ENCODE results near the gene CCDC97.
A peak's percentile ranks its signal among the peaks of the same experiment; 100 is the strongest.

CCDC97 gene

DNA sequence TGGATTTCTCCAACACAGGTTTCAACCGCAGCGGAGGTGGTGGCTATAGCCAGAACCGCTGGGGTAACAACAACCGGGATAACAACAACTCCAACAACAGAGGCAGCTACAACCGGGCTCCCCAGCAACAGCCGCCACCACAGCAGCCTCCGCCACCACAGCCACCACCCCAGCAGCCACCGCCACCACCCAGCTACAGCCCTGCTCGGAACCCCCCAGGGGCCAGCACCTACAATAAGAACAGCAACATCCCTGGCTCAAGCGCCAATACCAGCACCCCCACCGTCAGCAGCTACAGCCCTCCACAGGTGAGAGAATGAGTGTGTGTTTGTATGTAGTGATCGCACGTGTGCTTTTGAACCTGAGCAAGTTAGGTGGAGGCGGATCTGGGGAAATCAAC, 6.0 kb upstream of the CCDC97 start:
- H3K4me3 Mint-ChIP-seq: peak overlapping the region; percentile 59
- H3K36me3 Mint-ChIP-seq (ENCODE audit: insufficient read depth): peaks cover 72% of the 10 kb centered on the region
- no peaks in the 10 kb centered on the region for H3K9me3 Mint-ChIP-seq
- peak overlapping the region; percentile 87 for H3K27ac Mint-ChIP-seq (ENCODE audit: low read depth)
- DNase-seq (ENCODE audit: low spot score in 2 of 2) (no peak), ATAC-seq (replicated peaks; ENCODE audit: extremely low read depth, poor library complexity, severe bottlenecking) (no peak)
- H3K4me1 Mint-ChIP-seq: peaks cover 92% of the 10 kb centered on the region
- no peaks in the 10 kb centered on the region for H3K27me3 Mint-ChIP-seq

DNA sequence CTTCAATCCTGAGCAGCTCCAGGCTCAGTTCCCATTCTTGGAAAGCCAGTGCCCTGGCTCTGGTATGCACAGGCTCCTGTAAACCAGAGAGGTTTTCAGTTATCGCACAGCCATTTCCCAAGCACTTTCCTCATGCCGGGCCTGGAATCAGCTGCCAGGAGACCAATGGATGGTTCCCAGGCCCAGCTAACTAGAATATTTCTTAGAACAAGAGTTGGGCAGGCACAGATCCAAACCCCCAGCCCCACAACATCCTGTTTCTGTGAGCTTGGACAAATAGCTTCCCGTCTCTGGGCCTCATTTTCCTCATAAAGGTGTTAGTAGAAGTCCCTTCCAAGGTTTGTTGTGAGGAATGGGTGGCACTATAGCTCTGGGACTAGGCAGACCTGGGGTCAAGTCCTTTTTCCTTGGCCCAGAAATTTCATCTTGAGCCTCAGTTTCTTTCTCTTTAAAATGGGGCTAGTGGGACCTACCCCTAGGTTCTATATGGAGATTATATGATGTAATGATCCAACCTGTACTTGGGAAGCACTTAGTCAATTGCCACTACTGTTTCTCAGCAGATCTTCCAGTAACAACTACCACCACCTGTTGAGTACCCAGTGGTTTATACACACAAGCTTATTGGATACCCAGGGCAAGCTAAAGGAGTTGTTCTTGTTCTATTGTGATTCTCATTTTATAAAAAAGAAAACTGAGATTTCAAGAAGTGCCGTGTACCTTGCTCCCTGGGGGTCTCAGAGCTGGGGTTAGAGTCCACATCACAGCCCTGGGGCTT, 5.1 kb upstream of the CCDC97 start:
- Mint-ChIP-seq H3K4me3 (peak overlapping the region; percentile 59), H3K4me1 (peaks cover 92% of the 10 kb centered on the region), H3K27me3 (no peaks in the 10 kb centered on the region), H3K27ac (ENCODE audit: low read depth) (peak overlapping the region; percentile 87), H3K9me3 (no peaks in the 10 kb centered on the region), H3K36me3 (ENCODE audit: insufficient read depth) (peaks cover 73% of the 10 kb centered on the region)
- no peak for DNase-seq (ENCODE audit: low spot score in 2 of 2)
- ATAC-seq (replicated peaks; ENCODE audit: extremely low read depth, poor library complexity, severe bottlenecking): no peak

GRCh38 chr19:41305927-41306793, 3.8 kb upstream of the CCDC97 start:
- Mint-ChIP-seq H3K4me1 (peaks cover 93% of the 10 kb centered on the region), H3K27me3 (no peaks in the 10 kb centered on the region), H3K36me3 (ENCODE audit: insufficient read depth) (peaks cover 79% of the 10 kb centered on the region), H3K9me3 (no peaks in the 10 kb centered on the region), H3K4me3 (peak overlapping the region; percentile 94), H3K27ac (ENCODE audit: low read depth) (peak overlapping the region; percentile 98)
- ATAC-seq (replicated peaks; ENCODE audit: extremely low read depth, poor library complexity, severe bottlenecking) (no peak), DNase-seq (ENCODE audit: low spot score in 2 of 2) (no peak)

DNA sequence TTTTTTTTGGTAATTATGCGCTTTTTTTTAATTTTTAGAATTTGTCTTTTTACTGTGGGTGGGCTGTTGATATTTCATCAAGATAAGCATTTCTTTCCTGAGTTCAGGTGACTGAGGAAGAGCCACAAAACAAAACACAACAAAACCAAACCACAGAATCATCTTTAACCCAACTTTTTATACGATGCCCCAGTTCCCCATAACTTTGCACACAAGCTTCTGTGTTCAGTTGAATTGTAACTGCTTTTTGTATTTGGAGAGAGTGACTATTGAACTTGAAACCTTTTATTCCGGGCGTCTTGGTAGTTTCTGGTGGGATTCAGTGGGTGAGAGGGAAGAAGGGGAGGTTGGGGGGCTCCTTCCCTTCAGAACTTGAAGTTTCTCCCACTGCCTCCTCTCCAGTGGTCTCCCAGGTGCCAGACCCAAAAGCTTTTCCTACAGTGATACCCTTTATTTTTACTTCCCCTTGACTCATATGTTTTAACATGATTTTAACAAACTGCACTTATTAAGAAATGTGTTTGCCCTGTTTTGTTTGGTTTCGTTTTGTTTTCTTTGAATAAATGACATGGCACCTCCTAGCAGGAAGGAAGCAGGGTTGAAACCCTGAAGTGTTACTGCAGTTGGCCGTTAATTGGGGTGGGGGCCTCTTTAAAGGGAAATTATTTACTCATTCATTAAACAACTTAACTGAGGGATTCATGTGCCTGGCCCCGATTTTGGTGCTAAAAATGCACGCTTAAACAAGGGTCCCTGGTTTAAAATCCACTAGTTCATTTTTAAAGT, 2.7 kb upstream of the CCDC97 start:
- ATAC-seq (replicated peaks; ENCODE audit: extremely low read depth, poor library complexity, severe bottlenecking): no peak
- peak overlapping the region; percentile 98 for H3K27ac Mint-ChIP-seq (ENCODE audit: low read depth)
- H3K36me3 Mint-ChIP-seq (ENCODE audit: insufficient read depth): peaks cover 80% of the 10 kb centered on the region
- H3K4me3 Mint-ChIP-seq: peak overlapping the region; percentile 94
- no peaks in the 10 kb centered on the region for H3K9me3 Mint-ChIP-seq
- H3K4me1 Mint-ChIP-seq: peaks cover 90% of the 10 kb centered on the region
- DNase-seq (ENCODE audit: low spot score in 2 of 2): no peak
- no peaks in the 10 kb centered on the region for H3K27me3 Mint-ChIP-seq

- DNase-seq (ENCODE audit: low spot score in 2 of 2): no peak
- peak; percentile 3 for ATAC-seq (replicated peaks; ENCODE audit: extremely low read depth, poor library complexity, severe bottlenecking)
- no peaks in the 10 kb centered on the region for H3K9me3 Mint-ChIP-seq
- H3K27me3 Mint-ChIP-seq: no peaks in the 10 kb centered on the region
- peaks cover 87% of the 10 kb centered on the region for H3K4me1 Mint-ChIP-seq
- H3K4me3 Mint-ChIP-seq: peak overlapping the region; percentile 94
- peaks cover 81% of the 10 kb centered on the region for H3K36me3 Mint-ChIP-seq (ENCODE audit: insufficient read depth)
- peak overlapping the region; percentile 98 for H3K27ac Mint-ChIP-seq (ENCODE audit: low read depth)
Observed at GRCh38 chr19:41307954-41308449, 2.0 kb upstream of the CCDC97 start.

DNA sequence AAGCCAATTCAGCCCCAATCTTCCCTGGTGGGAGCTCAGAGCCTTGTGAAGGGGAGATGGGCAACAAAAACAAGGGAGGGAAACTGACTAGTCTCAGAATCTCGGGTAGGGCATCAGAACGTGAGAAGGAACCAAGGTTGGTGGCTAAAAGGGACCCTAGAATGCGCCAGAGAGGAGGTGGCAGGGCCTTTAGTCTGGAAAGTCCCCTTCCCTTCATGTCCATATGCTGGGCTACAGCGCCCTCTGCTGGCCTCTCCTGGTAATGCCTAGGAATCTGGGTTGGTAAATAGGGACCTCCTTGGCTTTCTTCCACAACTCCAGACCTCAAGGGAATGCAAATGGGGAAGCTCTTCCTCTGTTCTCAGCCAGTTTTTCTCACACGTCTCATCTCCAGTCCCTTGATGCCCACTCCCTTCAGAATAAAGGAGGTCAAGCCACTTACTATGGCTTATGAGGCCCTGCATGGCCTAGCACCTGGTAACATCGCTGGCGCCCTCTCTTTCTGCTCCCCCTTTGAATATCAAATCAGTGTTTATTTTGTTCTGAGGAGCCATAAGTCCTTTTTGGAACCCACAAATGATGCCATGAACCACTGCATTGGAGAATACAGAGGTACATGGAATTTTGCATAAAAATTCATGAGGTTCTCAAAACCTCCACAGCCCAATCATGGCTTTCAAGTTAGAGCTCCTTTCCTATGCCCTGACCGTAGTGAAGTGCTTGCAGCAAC, 1.4 kb upstream of the CCDC97 start:
- Mint-ChIP-seq H3K27me3 (no peaks in the 10 kb centered on the region), H3K36me3 (ENCODE audit: insufficient read depth) (peaks cover 82% of the 10 kb centered on the region), H3K9me3 (no peaks in the 10 kb centered on the region), H3K27ac (ENCODE audit: low read depth) (peak overlapping the region; percentile 98), H3K4me1 (peaks cover 87% of the 10 kb centered on the region), H3K4me3 (peak overlapping the region; percentile 94)
- ATAC-seq (replicated peaks; ENCODE audit: extremely low read depth, poor library complexity, severe bottlenecking) (peak; percentile 65), DNase-seq (ENCODE audit: low spot score in 2 of 2) (peak; percentile 92 to 99)

DNA sequence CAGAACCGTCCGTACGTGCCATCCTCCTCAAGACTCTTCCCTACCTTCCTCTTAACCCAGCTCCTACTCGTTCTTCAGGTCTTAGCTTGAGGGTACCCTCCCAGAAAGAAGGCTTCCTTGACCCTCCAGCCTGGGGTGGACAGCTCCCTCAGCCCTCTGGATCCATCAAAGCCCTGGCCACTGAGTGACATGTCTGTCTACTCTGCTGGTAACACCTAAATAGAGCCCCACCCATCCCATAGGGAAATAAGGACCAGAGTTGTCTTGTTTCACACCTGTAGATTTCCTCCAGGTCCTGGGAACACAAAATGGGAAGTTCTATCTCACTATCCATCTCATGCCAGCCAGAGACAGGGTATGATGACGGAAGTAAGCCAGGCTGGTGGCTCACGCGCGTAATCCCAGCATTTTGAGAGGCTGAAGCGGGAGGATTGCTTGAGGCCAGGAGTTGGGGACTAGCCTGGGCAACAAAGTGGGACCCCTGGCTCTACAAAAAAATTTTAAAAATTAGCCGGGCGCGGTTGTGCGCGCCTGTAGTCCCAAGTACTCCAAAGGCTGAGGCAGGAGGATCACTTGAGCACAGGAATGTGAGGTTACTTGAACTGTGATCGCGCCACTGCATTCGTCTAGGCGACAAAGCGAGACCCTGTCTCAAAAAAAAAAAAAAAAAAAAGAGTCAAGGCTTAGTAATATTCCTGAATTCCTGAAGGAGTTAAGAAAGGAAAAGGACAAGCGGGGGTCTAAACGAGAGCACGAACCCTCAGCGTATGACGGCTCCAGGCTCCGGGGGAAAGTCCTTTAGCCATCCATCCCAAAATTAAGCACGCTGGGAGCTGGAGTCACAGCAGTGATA, 566 bp upstream of the CCDC97 start:
- Mint-ChIP-seq H3K9me3 (no peaks in the 10 kb centered on the region), H3K4me3 (peak overlapping the region; percentile 94), H3K27me3 (no peaks in the 10 kb centered on the region), H3K36me3 (ENCODE audit: insufficient read depth) (peaks cover 82% of the 10 kb centered on the region), H3K27ac (ENCODE audit: low read depth) (peak overlapping the region; percentile 98), H3K4me1 (peaks cover 81% of the 10 kb centered on the region)
- DNase-seq (ENCODE audit: low spot score in 2 of 2): no peak
- ATAC-seq (replicated peaks; ENCODE audit: extremely low read depth, poor library complexity, severe bottlenecking): no peak

DNA sequence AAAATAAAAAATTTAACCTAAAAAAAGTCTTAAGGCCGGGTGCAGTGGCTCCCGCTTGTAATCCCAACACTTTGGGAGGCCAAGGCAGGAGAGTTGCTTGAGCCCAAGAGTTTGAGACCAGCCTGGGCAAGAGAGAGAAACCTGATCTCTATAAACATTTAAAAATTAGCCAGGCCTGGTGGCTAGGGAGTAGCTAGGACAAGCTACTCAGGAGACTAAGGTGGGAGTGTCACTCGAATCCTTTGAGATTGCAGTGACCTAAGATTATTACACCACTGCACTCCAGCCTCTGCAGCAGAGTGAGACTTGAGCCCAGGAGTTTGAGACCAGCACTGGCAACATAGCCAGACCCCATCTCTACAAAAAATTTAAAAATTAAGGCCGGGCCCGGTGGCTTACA, 1.1 kb downstream of the CCDC97 start:
- DNase-seq (ENCODE audit: low spot score in 2 of 2): no peak
- H3K4me3 Mint-ChIP-seq: peak overlapping the region; percentile 94
- no peak for ATAC-seq (replicated peaks; ENCODE audit: extremely low read depth, poor library complexity, severe bottlenecking)
- H3K4me1 Mint-ChIP-seq: peaks cover 67% of the 10 kb centered on the region
- H3K9me3 Mint-ChIP-seq: no peaks in the 10 kb centered on the region
- H3K36me3 Mint-ChIP-seq (ENCODE audit: insufficient read depth): peaks cover 80% of the 10 kb centered on the region
- H3K27ac Mint-ChIP-seq (ENCODE audit: low read depth): peak overlapping the region; percentile 98
- no peaks in the 10 kb centered on the region for H3K27me3 Mint-ChIP-seq

- H3K36me3 Mint-ChIP-seq (ENCODE audit: insufficient read depth): peaks cover 82% of the 10 kb centered on the region
- H3K9me3 Mint-ChIP-seq: no peaks in the 10 kb centered on the region
- H3K4me3 Mint-ChIP-seq: peak overlapping the region; percentile 94
- no peaks in the 10 kb centered on the region for H3K27me3 Mint-ChIP-seq
- ATAC-seq (replicated peaks; ENCODE audit: extremely low read depth, poor library complexity, severe bottlenecking): no peak
- peak overlapping the region; percentile 98 for H3K27ac Mint-ChIP-seq (ENCODE audit: low read depth)
- DNase-seq (ENCODE audit: low spot score in 2 of 2): no peak
- peaks cover 66% of the 10 kb centered on the region for H3K4me1 Mint-ChIP-seq
Observed at GRCh38 chr19:41311613-41312012, 1.6 kb downstream of the CCDC97 start.

DNA sequence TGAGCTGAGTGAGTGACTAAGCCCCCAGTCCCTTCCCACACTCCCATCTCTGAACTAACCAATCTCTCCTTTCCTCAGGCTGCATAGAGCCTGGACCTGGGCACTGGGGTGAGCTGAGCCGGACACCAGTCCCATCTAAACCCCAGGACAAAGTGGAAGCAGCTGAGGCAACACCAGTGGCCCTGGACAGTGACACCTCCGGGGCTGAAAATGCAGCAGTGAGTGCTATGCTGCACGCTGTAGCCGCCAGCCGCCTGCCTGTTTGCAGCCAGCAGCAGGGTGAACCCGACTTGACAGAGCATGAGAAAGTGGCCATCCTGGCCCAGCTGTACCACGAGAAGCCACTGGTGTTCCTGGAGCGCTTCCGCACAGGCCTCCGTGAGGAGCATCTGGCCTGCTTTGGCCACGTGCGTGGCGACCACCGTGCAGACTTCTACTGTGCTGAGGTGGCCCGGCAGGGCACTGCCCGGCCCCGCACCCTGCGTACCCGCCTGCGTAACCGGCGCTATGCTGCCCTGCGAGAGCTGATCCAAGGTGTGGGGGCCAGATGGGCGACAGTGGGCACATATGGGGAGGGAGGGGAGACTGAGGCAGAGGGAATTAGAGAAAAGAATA, 6.4 kb downstream of the CCDC97 start:
- Mint-ChIP-seq H3K4me1 (peaks cover 34% of the 10 kb centered on the region), H3K27me3 (no peaks in the 10 kb centered on the region)

More for the DNA sequence above, 6.4 kb downstream of the CCDC97 start:
- H3K27ac Mint-ChIP-seq (ENCODE audit: low read depth): peak overlapping the region; percentile 56
- H3K36me3 Mint-ChIP-seq (ENCODE audit: insufficient read depth): peaks cover 82% of the 10 kb centered on the region
- no peak for DNase-seq (ENCODE audit: low spot score in 2 of 2)
- no peaks in the 10 kb centered on the region for H3K9me3 Mint-ChIP-seq
- H3K4me3 Mint-ChIP-seq: no peak overlapping the region
- ATAC-seq (replicated peaks; ENCODE audit: extremely low read depth, poor library complexity, severe bottlenecking): no peak

Data from central memory CD8-positive, alpha-beta T cell (primary cell).